HS-27A (cell line): ENCODE data around the gene FOXO6.

Experiments used
- DNase-seq: peaks from one replicate; pipeline ENCODE4 v3.0.0-alpha.2; 2012; ENCODE audit warnings: low read depth, missing footprints

Gene FOXO6

GRCh38 chr1:41408691-41409090 is 47.5 kb downstream of the FOXO6 start:
- no peak for DNase-seq

GRCh38 chr1:41409825-41410224 is 48.6 kb downstream of the FOXO6 start:
- DNase-seq = no peak

- DNase-seq = no peak
Measured at GRCh38 chr1:41410462-41410861, 49.2 kb downstream of the FOXO6 start.

- no peak for DNase-seq
Measured at GRCh38 chr1:41411229-41411628, 50.0 kb downstream of the FOXO6 start.

- DNase-seq = no peak
Measured at GRCh38 chr1:41412748-41413147, 51.5 kb downstream of the FOXO6 start.

- DNase-seq = no peak
Measured at GRCh38 chr1:41413748-41414281, 52.6 kb downstream of the FOXO6 start.

- no peak for DNase-seq
Measured at GRCh38 chr1:41414296-41414695, 53.1 kb downstream of the FOXO6 start.

GRCh38 chr1:41414716-41415306 is 53.6 kb downstream of the FOXO6 start:
- no peak for DNase-seq

GRCh38 chr1:41416081-41416480 is 54.8 kb downstream of the FOXO6 start:
- DNase-seq = no peak

- peak; percentile 68 for DNase-seq
Measured at GRCh38 chr1:41416552-41417334, 55.5 kb downstream of the FOXO6 start.

- no peak for DNase-seq
Measured at GRCh38 chr1:41417335-41417682, 56.1 kb downstream of the FOXO6 start.

GRCh38 chr1:41417746-41418145 is 56.5 kb downstream of the FOXO6 start:
- no peak for DNase-seq

GRCh38 chr1:41418857-41419583 is 57.8 kb downstream of the FOXO6 start:
- peak; percentile 91 for DNase-seq

- no peak for DNase-seq
Measured at GRCh38 chr1:41419584-41420295, 58.5 kb downstream of the FOXO6 start.

- DNase-seq = no peak
Measured at GRCh38 chr1:41420351-41420750, 59.1 kb downstream of the FOXO6 start.

GRCh38 chr1:41420860-41421259 is 59.6 kb downstream of the FOXO6 start:
- DNase-seq = no peak

- DNase-seq = no peak
Measured at GRCh38 chr1:41422306-41422705, 61.1 kb downstream of the FOXO6 start.

GRCh38 chr1:41423511-41424191 is 62.4 kb downstream of the FOXO6 start:
- DNase-seq = no peak

- DNase-seq = no peak
Measured at GRCh38 chr1:41424581-41425118, 63.4 kb downstream of the FOXO6 start.

- no peak for DNase-seq
Measured at GRCh38 chr1:41425369-41425768, 64.1 kb downstream of the FOXO6 start.

GRCh38 chr1:41426201-41426890 is 65.1 kb downstream of the FOXO6 start:
- no peak for DNase-seq
